Camera-type eye (tissue), 1 donor: ENCODE results near the gene MPHOSPH9. TPM values are rescaled to one million over a fixed set of nuclear protein-coding genes. Genes with fewer than 3 reads are reported as not detected.

ENCODE experiments used
- total RNA-seq: library from RNA; depleted of rRNA; stranded (reverse); fragments of >200 nt; gene quantifications from one replicate; pipeline ENCODE4 v1.2.3, GENCODE V29; 2014

The MPHOSPH9 gene
- 127 TPM for total RNA-seq

GRCh38 chr12:123232807-123233504, at the start of gene MPHOSPH9, which contains the start of gene MTRFR:
TSS of gene MPHOSPH9 (minus strand) at chr12:123233141. CDS start at chr12:123230364, 2,777 bp downstream.
TSS of gene MTRFR (plus strand) at chr12:123233436. CDS start at chr12:123253675, 20,239 bp downstream.

GRCh38 chr12:123150744-123151456, 82.0 kb downstream of the MPHOSPH9 start, which contains the start of gene PITPNM2:
TSS of gene PITPNM2 (minus strand) at chr12:123151090. CDS start at chr12:123034590, 116,500 bp downstream.

Other genes with a start within 250 kb of the MPHOSPH9 start
- gene PITPNM2, start 82.1 kb downstream of the MPHOSPH9 start, total RNA-seq, result 16.5 TPM
- 19.5 TPM for gene MTRFR, start 295 bp upstream of the MPHOSPH9 start, total RNA-seq
- gene CDK2AP1, start 38.7 kb upstream of the MPHOSPH9 start, total RNA-seq, result 94.3 TPM
- 47.3 TPM for gene SBNO1, start 131.7 kb upstream of the MPHOSPH9 start, total RNA-seq
- gene KMT5A, start 151.0 kb upstream of the MPHOSPH9 start, total RNA-seq, result 52.7 TPM
- gene RILPL2, start 203.5 kb upstream of the MPHOSPH9 start, total RNA-seq, result 2.8 TPM
- gene SNRNP35, start 225.0 kb upstream of the MPHOSPH9 start, total RNA-seq, result 21.9 TPM